HEK293 (cell line): ENCODE measurements around the gene ROBO1.

ENCODE experiments used
- CTCF ChIA-PET: fragments of 350-600 bp; formaldehyde crosslinking; extraction: SDS; loops from one replicate; lab custom pipeline; 2021; ENCODE audit warnings: antibody characterized with exemption; lab: Yijun Ruan, JAX
- POLR2A ChIA-PET: fragments of 300-600 bp; formaldehyde crosslinking; extraction: SDS; loops from one replicate; lab custom pipeline; 2020; ENCODE audit warnings: antibody characterized with exemption, inconsistent platforms; lab: Yijun Ruan, JAX
- H3K27ac ChIP-seq: fragments of 200-500 bp; sonication (Bioruptor generic); 2 replicates; pipeline ENCODE4 v1.5.1; 2014; ENCODE audit warnings: low read depth, low read length, control low read depth, inconsistent platforms; ENCODE audit errors: extremely low read depth
- H3K36me3 ChIP-seq, 2 experiments: fragments of 200-500 bp in 1 of 2; sonication (Bioruptor generic) in 1 of 2; 1 replicate in 1 of 2; 2 replicates in 1 of 2; pipeline ENCODE4 v1.5.1; 2014 to 2017; ENCODE audit warnings: inconsistent platforms in 2 of 2, low read length in 2 of 2; ENCODE audit not compliant: control insufficient read depth in 2 of 2, insufficient read depth in 1 of 2
- H3K4me1 ChIP-seq: fragments of 200-500 bp; sonication (Bioruptor generic); 2 replicates; pipeline ENCODE4 v1.5.1; 2014; ENCODE audit warnings: mild to moderate bottlenecking, low read length, inconsistent platforms; ENCODE audit not compliant: control insufficient read depth, insufficient read depth
- H3K4me3 ChIP-seq: 2 replicates; pipeline ENCODE4 v1.5.1; 2011; ENCODE audit warnings: low read depth, mild to moderate bottlenecking, control low read depth, low read length, moderate library complexity
- H3K9me3 ChIP-seq: fragments of 200-500 bp; sonication (Bioruptor generic); 2 replicates; pipeline ENCODE4 v1.5.1; 2014; ENCODE audit warnings: low read depth, low read length, inconsistent platforms; ENCODE audit not compliant: control insufficient read depth, insufficient read depth
- HOXC10 ChIP-seq: sonication (generic); formaldehyde crosslinking; IDR thresholded peaks from 2 replicates; pipeline ENCODE4 v1.8.1; 2023; ENCODE audit warnings: mild to moderate bottlenecking, missing genetic modification reagents
- KLF1 ChIP-seq: fragments of 450-650 bp; formaldehyde crosslinking; IDR thresholded peaks from 2 replicates; pipeline ENCODE4 v1.5.1; 2016; ENCODE audit warnings: missing biosample characterization, missing genetic modification characterization
- SALL2 ChIP-seq: fragments of 450-650 bp; formaldehyde crosslinking; IDR thresholded peaks from 2 replicates; pipeline ENCODE4 v1.5.0; 2017; ENCODE audit warnings: missing biosample characterization, mild to moderate bottlenecking, missing genetic modification characterization, borderline replicate concordance
- YY2 ChIP-seq: fragments of 450-650 bp; formaldehyde crosslinking; IDR thresholded peaks from 2 replicates; pipeline ENCODE4 v1.5.1; 2016; ENCODE audit warnings: missing biosample characterization, missing genetic modification characterization
- ZBTB6 ChIP-seq: fragments of 450-650 bp; formaldehyde crosslinking; IDR thresholded peaks from 2 replicates; pipeline ENCODE4 v1.5.1; 2017; ENCODE audit warnings: missing biosample characterization, missing genetic modification characterization
- ZEB2 ChIP-seq: fragments of 450-650 bp; formaldehyde crosslinking; IDR thresholded peaks from 2 replicates; pipeline ENCODE4 v1.5.1; 2016; ENCODE audit warnings: missing biosample characterization, missing genetic modification characterization
- ZFP69B ChIP-seq: fragments of 450-650 bp; formaldehyde crosslinking; IDR thresholded peaks from 2 replicates; pipeline ENCODE4 v1.5.1; 2016; ENCODE audit warnings: missing biosample characterization, missing genetic modification characterization
- ZNF10 ChIP-seq: fragments of 450-650 bp; formaldehyde crosslinking; IDR thresholded peaks from 2 replicates; pipeline ENCODE4 v1.5.1; 2017; ENCODE audit warnings: missing biosample characterization, missing genetic modification characterization
- ZNF16 ChIP-seq: fragments of 450-650 bp; formaldehyde crosslinking; IDR thresholded peaks from 2 replicates; pipeline ENCODE4 v1.5.1; 2016; ENCODE audit warnings: low read depth, missing biosample characterization, missing genetic modification characterization
- ZNF18 ChIP-seq: fragments of 450-650 bp; formaldehyde crosslinking; IDR thresholded peaks from 2 replicates; pipeline ENCODE4 v1.5.1; 2016; ENCODE audit warnings: missing biosample characterization, missing genetic modification characterization
- ZNF202 ChIP-seq: fragments of 450-650 bp; formaldehyde crosslinking; IDR thresholded peaks from 2 replicates; pipeline ENCODE4 v1.5.1; 2016; ENCODE audit warnings: missing biosample characterization, missing genetic modification characterization, borderline replicate concordance
- ZNF211 ChIP-seq: fragments of 450-650 bp; formaldehyde crosslinking; IDR thresholded peaks from 2 replicates; pipeline ENCODE4 v1.5.1; 2016; ENCODE audit warnings: low read depth, missing biosample characterization, missing genetic modification characterization
- ZNF248 ChIP-seq: fragments of 450-650 bp; formaldehyde crosslinking; IDR thresholded peaks from 2 replicates; pipeline ENCODE4 v1.5.1; 2017; ENCODE audit warnings: missing biosample characterization, missing genetic modification characterization
- ZNF280C ChIP-seq: fragments of 450-650 bp; formaldehyde crosslinking; IDR thresholded peaks from 2 replicates; pipeline ENCODE4 v1.5.1; 2016; ENCODE audit warnings: missing biosample characterization, missing genetic modification characterization
- ZNF335 ChIP-seq: fragments of 450-650 bp; formaldehyde crosslinking; conservative IDR thresholded peaks from 2 replicates; pipeline ENCODE4 v1.5.1; 2016; ENCODE audit warnings: missing biosample characterization, missing genetic modification characterization
- ZNF350 ChIP-seq: fragments of 450-650 bp; formaldehyde crosslinking; IDR thresholded peaks from 2 replicates; pipeline ENCODE4 v1.5.0; 2017; ENCODE audit warnings: missing biosample characterization, mild to moderate bottlenecking, missing genetic modification characterization
- ZNF416 ChIP-seq: fragments of 450-650 bp; formaldehyde crosslinking; IDR thresholded peaks from 2 replicates; pipeline ENCODE4 v1.5.1; 2016; ENCODE audit warnings: missing biosample characterization, missing genetic modification characterization
- ZNF423 ChIP-seq: fragments of 450-650 bp; formaldehyde crosslinking; IDR thresholded peaks from 2 replicates; pipeline ENCODE4 v1.5.1; 2016; ENCODE audit warnings: missing biosample characterization, missing genetic modification characterization
- ZNF488 ChIP-seq: fragments of 450-650 bp; formaldehyde crosslinking; IDR thresholded peaks from 2 replicates; pipeline ENCODE4 v1.5.1; 2016; ENCODE audit warnings: missing biosample characterization, missing genetic modification characterization
- ZNF596 ChIP-seq: fragments of 450-650 bp; IDR thresholded peaks from 2 replicates; pipeline ENCODE4 v1.5.0; 2018; ENCODE audit warnings: missing biosample characterization, mild to moderate bottlenecking, missing genetic modification characterization, moderate library complexity
- ZNF621 ChIP-seq: fragments of 450-650 bp; formaldehyde crosslinking; IDR thresholded peaks from 2 replicates; pipeline ENCODE4 v1.5.1; 2017; ENCODE audit warnings: missing biosample characterization, missing genetic modification characterization
- ZNF664 ChIP-seq: fragments of 450-650 bp; formaldehyde crosslinking; IDR thresholded peaks from 2 replicates; pipeline ENCODE4 v1.5.1; 2016; ENCODE audit warnings: missing biosample characterization, missing genetic modification characterization
- ZNF701 ChIP-seq: fragments of 450-650 bp; formaldehyde crosslinking; IDR thresholded peaks from 2 replicates; pipeline ENCODE4 v1.5.1; 2016; ENCODE audit warnings: missing biosample characterization, missing genetic modification characterization
- ZNF76 ChIP-seq: fragments of 450-650 bp; formaldehyde crosslinking; IDR thresholded peaks from 2 replicates; pipeline ENCODE4; 2016; ENCODE audit warnings: low read depth, missing biosample characterization, missing genetic modification characterization, borderline replicate concordance
- ZNF791 ChIP-seq: fragments of 450-650 bp; formaldehyde crosslinking; IDR thresholded peaks from 2 replicates; pipeline ENCODE4 v1.5.1; 2016; ENCODE audit warnings: missing biosample characterization, missing genetic modification characterization
- ZSCAN4 ChIP-seq: fragments of 450-650 bp; formaldehyde crosslinking; IDR thresholded peaks from 2 replicates; pipeline ENCODE4 v1.5.1; 2017; ENCODE audit warnings: missing biosample characterization, missing genetic modification characterization

The ROBO1 gene

GRCh38 chr3:79063624-79064023, 704.2 kb downstream of the ROBO1 start:
- Histone ChIP-seq H3K4me1 (no peaks in the 10 kb centered on the region), H3K27ac (no peak overlapping the region), H3K4me3 (no peak overlapping the region), H3K36me3 (no peaks in the 10 kb centered on the region), H3K9me3 (no peaks in the 10 kb centered on the region)
- TF ChIP-seq ZNF280C (tag by site-specific recombination) (no peak), ZSCAN4 (tag by site-specific recombination) (no peak), YY2 (tag by site-specific recombination) (no peak), ZNF488 (no peak), ZNF211 (no peak), SALL2 (tag by site-specific recombination) (no peak), ZEB2 (tag by site-specific recombination) (no peak), HOXC10 (CRISPR knock-in tag) (no peak), ZNF416 (tag by site-specific recombination) (no peak), ZNF423 (tag by site-specific recombination) (no peak), ZFP69B (tag by site-specific recombination) (no peak), ZNF791 (no peak), ZNF16 (tag by site-specific recombination) (no peak)
- ChIA-PET CTCF (no interaction called here), POLR2A (no interaction called here)

- CTCF ChIA-PET: no interaction called here
- TF ChIP-seq ZNF10 (no peak), ZNF664 (no peak), ZNF621 (tag by site-specific recombination) (no peak), ZNF18 (tag by site-specific recombination) (no peak), ZNF335 (tag by site-specific recombination) (no peak), ZNF350 (no peak), ZNF248 (tag by site-specific recombination) (no peak), ZNF596 (tag by site-specific recombination) (no peak), ZBTB6 (tag by site-specific recombination) (no peak), ZNF76 (tag by site-specific recombination) (no peak), ZNF701 (no peak), ZNF202 (tag by site-specific recombination) (no peak), KLF1 (tag by site-specific recombination) (no peak)
- POLR2A ChIA-PET: no interaction called here
- H3K4me3 ChIP-seq: no peak overlapping the region
- no peaks in the 10 kb centered on the region for H3K9me3 ChIP-seq
- no peaks in the 10 kb centered on the region for H3K4me1 ChIP-seq
- no peak overlapping the region for H3K27ac ChIP-seq
- H3K36me3 ChIP-seq: no peaks in the 10 kb centered on the region
Observed at GRCh38 chr3:79057756-79058155, 710.0 kb downstream of the ROBO1 start.
